CD14-positive monocyte (primary cell): Measurements from ENCODE around the gene IL5RA. TPM values are rescaled to one million over a fixed set of nuclear protein-coding genes. Genes with fewer than 3 reads are reported as not detected.

Source experiments
- DNase-seq, 3 donors: peaks; one replicate each; pipeline ENCODE4 v3.0.0-alpha.2; 2011 to 2022
- H2AFZ ChIP-seq: 2 replicates; pipeline ENCODE4 v1.6.0; 2012; ENCODE audit warnings: mild to moderate bottlenecking, low read depth, low read length, inconsistent platforms; ENCODE audit not compliant: insufficient read depth, poor library complexity, severe bottlenecking
- H3K27ac ChIP-seq, 2 donors: 1 replicate in 1 of 2; 2 replicates in 1 of 2; pipeline ENCODE4 v1.5.1; 2012 to 2013; ENCODE audit warnings: low read length in 2 of 2, control low read depth in 1 of 2, inconsistent platforms in 1 of 2, low read depth in 1 of 2, mild to moderate bottlenecking in 1 of 2
- H3K27me3 ChIP-seq, 2 donors: one replicate each; pipeline versions ENCODE4 v1.6.0 to v1.6.1; 2011 to 2013; ENCODE audit warnings: low read length in 2 of 2; ENCODE audit not compliant: control insufficient read depth in 2 of 2, insufficient read depth in 2 of 2
- H3K36me3 ChIP-seq, 2 donors: replicated peaks in 1 of 2; 1 replicate in 1 of 2; 2 replicates in 1 of 2; pipeline versions ENCODE4 v1.5.1 to v1.6.1; 2012 to 2013; ENCODE audit warnings: low read length in 2 of 2, control low read depth in 1 of 2, inconsistent platforms in 1 of 2, mild to moderate bottlenecking in 1 of 2; ENCODE audit not compliant: insufficient read depth in 2 of 2, control insufficient read depth in 1 of 2
- H3K4me1 ChIP-seq, 2 donors: 1 replicate in 1 of 2; 2 replicates in 1 of 2; pipeline versions ENCODE4 v1.5.1 to v1.6.1; 2012 to 2013; ENCODE audit warnings: low read length in 2 of 2, control low read depth in 1 of 2, inconsistent platforms in 1 of 2, mild to moderate bottlenecking in 1 of 2, moderate library complexity in 1 of 2; ENCODE audit not compliant: insufficient read depth in 2 of 2, control insufficient read depth in 1 of 2
- H3K4me2 ChIP-seq: replicated peaks from 2 replicates; pipeline ENCODE3; 2012; ENCODE audit warnings: low read length, moderate library complexity, mild to moderate bottlenecking; ENCODE audit not compliant: poor library complexity, severe bottlenecking; ENCODE audit errors: extremely low read depth
- H3K4me3 ChIP-seq, 3 experiments: fragments of 200-600 bp in 1 of 3; sonication (generic) in 1 of 3; replicated peaks in 1 of 3; 1 replicate in 2 of 3; 2 replicates in 1 of 3; pipeline ENCODE4 v1.5.1; 2011 to 2013; ENCODE audit warnings: low read length in 3 of 3, mild to moderate bottlenecking in 3 of 3, control low read depth in 2 of 3, low read depth in 2 of 3, inconsistent platforms in 1 of 3, moderate library complexity in 1 of 3
- H3K79me2 ChIP-seq: 2 replicates; pipeline ENCODE4 v1.6.0; 2012; ENCODE audit warnings: mild to moderate bottlenecking, control low read depth, inconsistent platforms, low read length, moderate library complexity; ENCODE audit not compliant: insufficient read depth
- H3K9ac ChIP-seq: 2 replicates; pipeline ENCODE4 v1.6.0; 2017; ENCODE audit warnings: low read length, mild to moderate bottlenecking; ENCODE audit not compliant: insufficient read depth, poor library complexity, severe bottlenecking
- H3K9me3 ChIP-seq, 2 donors: replicated peaks in 1 of 2; 1 replicate in 1 of 2; 2 replicates in 1 of 2; pipeline versions ENCODE4 v1.5.1 to v1.6.1; 2012 to 2013; ENCODE audit warnings: low read length in 2 of 2, control low read depth in 1 of 2; ENCODE audit not compliant: control insufficient read depth in 1 of 2, insufficient read depth in 1 of 2
- H4K20me1 ChIP-seq: 2 replicates; pipeline ENCODE4 v1.6.0; 2012; ENCODE audit warnings: mild to moderate bottlenecking, low read length, control low read depth, moderate library complexity; ENCODE audit not compliant: insufficient read depth
- H3K27ac Mint-ChIP-seq, 7 donors: one replicate each; pipeline ENCODE4 v1.8.0; 2020; ENCODE audit warnings: mild to moderate bottlenecking in 7 of 7, mixed read lengths in 7 of 7, moderate library complexity in 6 of 7, inconsistent platforms in 2 of 7
- H3K27me3 Mint-ChIP-seq, 3 donors: one replicate each; pipeline ENCODE4 v1.8.0; 2021 to 2022; ENCODE audit warnings: low read depth in 3 of 3, mild to moderate bottlenecking in 3 of 3, mixed read lengths in 3 of 3, moderate library complexity in 3 of 3, inconsistent platforms in 1 of 3
- H3K36me3 Mint-ChIP-seq, 2 donors: one replicate each; pipeline ENCODE4 v1.8.0; 2020; ENCODE audit warnings: mixed read lengths in 2 of 2, inconsistent platforms in 1 of 2, mild to moderate bottlenecking in 1 of 2
- H3K4me1 Mint-ChIP-seq: one replicate; pipeline ENCODE4 v1.8.0; 2020; ENCODE audit warnings: mild to moderate bottlenecking, mixed read lengths
- H3K4me3 Mint-ChIP-seq, 2 donors: one replicate each; pipeline ENCODE4 v1.8.0; 2020; ENCODE audit warnings: mild to moderate bottlenecking in 2 of 2, mixed read lengths in 2 of 2, moderate library complexity in 1 of 2
- H3K9me3 Mint-ChIP-seq, 7 donors: one replicate each; pipeline ENCODE4 v1.8.0; 2020 to 2022; ENCODE audit warnings: mixed read lengths in 7 of 7, mild to moderate bottlenecking in 6 of 7, moderate library complexity in 6 of 7, inconsistent platforms in 2 of 7
- WGBS: methylation state at CpG from one replicate; pipeline ENCODE4 v1.1.5; 2013; ENCODE audit warnings: missing lambda C conversion rate; ENCODE audit not compliant: insufficient coverage; 5-methylcytosine and 5-hydroxymethylcytosine counted together
- intact Hi-C, 2 donors: fragments of 100-400 bp; cut with micrococcal nuclease; formaldehyde crosslinking; loops; one replicate each; pipeline versions ENCODE4 v1.15.0 to v1.15.1; 2023
- polyA plus RNA-seq, 3 donors: library from polyadenylated mRNA; depleted of rRNA in 1 of 3; unstranded in 2 of 3; stranded (reverse) in 1 of 3; fragments of 300-500 nt in 2 of 3; fragments of >200 nt in 1 of 3; fragmentation: Illumina TruSeq in 2 of 3; gene quantifications; 1 replicate in 2 of 3; 2 replicates in 1 of 3; pipeline ENCODE4 v1.2.3, GENCODE V29; 2012 to 2021
- TF ChIP-seq, protein P1 (sequence below): fragments of 200-600 bp; IDR thresholded peaks from one replicate; pipeline ENCODE4 v1.8.0; 2022; ENCODE audit warnings: antibody characterized with exemption, mild to moderate bottlenecking

The IL5RA gene
- polyA plus RNA-seq, 3 donors = not detected

DNA sequence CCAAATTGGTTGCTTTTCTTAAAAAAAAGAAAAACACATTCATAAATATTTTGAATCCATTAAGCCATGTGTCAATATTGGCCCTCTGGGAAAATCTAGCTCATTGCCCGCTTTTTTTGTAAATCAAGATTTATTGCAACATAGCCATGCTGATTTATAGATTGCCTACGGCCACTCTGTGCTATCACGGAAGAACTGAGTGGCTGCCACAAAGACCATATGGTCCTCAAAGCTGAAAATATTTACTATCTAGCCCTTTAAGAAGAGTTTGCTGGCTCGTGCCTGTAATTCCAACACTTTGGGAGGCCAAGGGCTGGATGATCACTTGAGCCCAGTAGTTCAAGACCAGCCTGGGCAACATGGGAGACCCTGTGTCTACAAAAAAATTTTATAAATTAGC is 45.9 kb downstream of the IL5RA start:
- TF ChIP-seq, protein P1, sequence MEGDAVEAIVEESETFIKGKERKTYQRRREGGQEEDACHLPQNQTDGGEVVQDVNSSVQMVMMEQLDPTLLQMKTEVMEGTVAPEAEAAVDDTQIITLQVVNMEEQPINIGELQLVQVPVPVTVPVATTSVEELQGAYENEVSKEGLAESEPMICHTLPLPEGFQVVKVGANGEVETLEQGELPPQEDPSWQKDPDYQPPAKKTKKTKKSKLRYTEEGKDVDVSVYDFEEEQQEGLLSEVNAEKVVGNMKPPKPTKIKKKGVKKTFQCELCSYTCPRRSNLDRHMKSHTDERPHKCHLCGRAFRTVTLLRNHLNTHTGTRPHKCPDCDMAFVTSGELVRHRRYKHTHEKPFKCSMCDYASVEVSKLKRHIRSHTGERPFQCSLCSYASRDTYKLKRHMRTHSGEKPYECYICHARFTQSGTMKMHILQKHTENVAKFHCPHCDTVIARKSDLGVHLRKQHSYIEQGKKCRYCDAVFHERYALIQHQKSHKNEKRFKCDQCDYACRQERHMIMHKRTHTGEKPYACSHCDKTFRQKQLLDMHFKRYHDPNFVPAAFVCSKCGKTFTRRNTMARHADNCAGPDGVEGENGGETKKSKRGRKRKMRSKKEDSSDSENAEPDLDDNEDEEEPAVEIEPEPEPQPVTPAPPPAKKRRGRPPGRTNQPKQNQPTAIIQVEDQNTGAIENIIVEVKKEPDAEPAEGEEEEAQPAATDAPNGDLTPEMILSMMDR = no peak
- no peak for DNase-seq
- Mint-ChIP-seq H3K4me1 (no peaks in the 10 kb centered on the region), H3K27me3 (peaks cover 0 to 2% (median 1%) of the 10 kb centered on the region in 3 donors), H3K36me3 (no peaks in the 10 kb centered on the region), H3K4me3 (no peak overlapping the region), H3K27ac (no peak overlapping the region), H3K9me3 (peaks cover 3 to 20% (median 9%) of the 10 kb centered on the region in 7 donors)
- Histone ChIP-seq H4K20me1 (no peaks in the 10 kb centered on the region), H2AFZ (no peak overlapping the region), H3K27ac (no peak overlapping the region), H3K27me3 (no peaks in the 10 kb centered on the region), H3K9me3 (peaks cover 0 to 8% of the 10 kb centered on the region in 2 donors), H3K4me3 (no peak overlapping the region), H3K79me2 (no peaks in the 10 kb centered on the region), H3K9ac (no peak overlapping the region), H3K4me2 (no peak overlapping the region), H3K4me1 (no peaks in the 10 kb centered on the region), H3K36me3 (no peaks in the 10 kb centered on the region)
- intact Hi-C loops = no loop called here
- WGBS = 79% methylated on average over 3 of the region's 4 CpGs

GRCh38 chr3:3059645-3060044 is 50.5 kb downstream of the IL5RA start:
- Histone ChIP-seq H3K4me3 (no peak overlapping the region), H3K79me2 (no peaks in the 10 kb centered on the region), H3K27ac (no peak overlapping the region), H3K4me2 (no peak overlapping the region), H3K36me3 (no peaks in the 10 kb centered on the region), H4K20me1 (no peaks in the 10 kb centered on the region), H3K9me3 (peaks cover 0 to 7% of the 10 kb centered on the region in 2 donors), H3K9ac (no peak overlapping the region), H3K4me1 (no peaks in the 10 kb centered on the region), H2AFZ (no peak overlapping the region), H3K27me3 (no peaks in the 10 kb centered on the region)
- DNase-seq = no peak
- 43% methylated on average over 1 of the region's 1 CpG for WGBS
- no peak overlapping the region for H3K27ac Mint-ChIP-seq
- no peak overlapping the region for H3K4me3 Mint-ChIP-seq
- H3K27me3 Mint-ChIP-seq = peaks cover 0 to 2% (median 1%) of the 10 kb centered on the region in 3 donors
- peaks cover 2 to 6% (median 3%) of the 10 kb centered on the region in 7 donors for H3K9me3 Mint-ChIP-seq
- H3K36me3 Mint-ChIP-seq = no peaks in the 10 kb centered on the region
- no peaks in the 10 kb centered on the region for H3K4me1 Mint-ChIP-seq
- TF ChIP-seq, protein P1 = no peak
- intact Hi-C loops = no loop called here
